HG02981 (cell line): ENCODE results near the gene ACP5.

Experiments
- ATAC-seq: cut with Tn5 transposase; IDR thresholded peaks from one replicate; pipeline ENCODE4 v1.9.1; 2021; ENCODE audit warnings: mild to moderate bottlenecking, moderate library complexity; ENCODE audit not compliant: unreplicated experiment

Gene ACP5

DNA sequence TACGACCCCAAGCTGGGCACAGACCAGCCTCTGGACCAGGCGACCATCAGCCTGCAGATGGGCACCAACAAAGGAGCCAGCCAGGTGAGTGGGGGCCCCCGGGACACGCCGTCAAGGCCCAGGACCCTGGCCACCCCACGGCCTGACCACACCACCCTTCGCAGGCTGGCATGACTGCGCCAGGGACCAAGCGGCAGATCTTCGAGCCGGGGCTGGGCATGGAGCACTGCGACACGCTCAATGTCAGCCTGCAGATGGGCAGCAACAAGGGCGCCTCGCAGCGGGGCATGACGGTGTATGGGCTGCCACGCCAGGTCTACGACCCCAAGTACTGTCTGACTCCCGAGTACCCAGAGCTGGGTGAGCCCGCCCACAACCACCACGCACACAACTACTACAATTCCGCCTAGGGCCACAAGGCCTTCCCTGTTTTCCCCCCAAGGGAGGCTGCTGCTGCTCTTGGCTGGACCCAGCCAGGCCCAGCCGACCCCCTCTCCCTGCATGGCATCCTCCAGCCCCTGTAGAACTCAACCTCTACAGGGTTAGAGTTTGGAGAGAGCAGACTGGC is 28.0 kb downstream of the ACP5 start:
- no peak for ATAC-seq

DNA sequence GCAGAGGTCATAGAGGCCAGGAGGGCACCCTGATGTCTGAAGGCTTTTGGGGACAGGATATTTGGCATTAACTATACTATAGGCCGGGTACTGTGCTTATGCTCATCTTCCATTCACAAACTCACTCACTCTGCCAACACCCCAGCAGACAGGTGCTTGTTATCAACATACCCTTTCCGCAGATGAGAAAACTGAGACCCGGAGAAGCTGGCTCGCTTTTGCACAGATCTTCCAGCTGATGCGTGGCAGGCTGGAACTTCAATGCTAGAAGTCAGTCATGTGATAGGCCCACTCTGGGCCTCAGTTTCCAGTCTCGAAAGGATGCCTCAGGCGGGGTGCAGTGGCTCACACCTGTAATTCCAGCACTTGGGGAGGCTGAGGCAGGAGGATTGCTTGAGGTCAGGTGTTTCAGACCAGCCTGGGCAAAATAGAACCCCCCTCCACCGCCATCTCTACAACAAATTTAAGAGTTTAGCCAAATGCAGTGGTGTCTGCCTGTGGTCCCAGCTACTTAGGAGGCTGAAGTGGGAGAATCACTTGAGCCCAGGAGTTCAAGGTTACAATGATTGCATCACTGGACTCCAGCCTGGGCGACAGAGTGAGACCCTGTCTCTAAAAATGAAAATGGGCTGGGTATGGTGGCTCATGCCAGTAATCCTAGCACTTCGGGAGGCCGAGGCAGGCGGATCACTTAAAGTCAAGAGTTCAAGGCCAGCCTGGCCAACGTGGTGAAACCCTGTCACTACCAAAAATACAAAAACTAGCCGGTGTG is 29.3 kb downstream of the ACP5 start:
- no peak for ATAC-seq

DNA sequence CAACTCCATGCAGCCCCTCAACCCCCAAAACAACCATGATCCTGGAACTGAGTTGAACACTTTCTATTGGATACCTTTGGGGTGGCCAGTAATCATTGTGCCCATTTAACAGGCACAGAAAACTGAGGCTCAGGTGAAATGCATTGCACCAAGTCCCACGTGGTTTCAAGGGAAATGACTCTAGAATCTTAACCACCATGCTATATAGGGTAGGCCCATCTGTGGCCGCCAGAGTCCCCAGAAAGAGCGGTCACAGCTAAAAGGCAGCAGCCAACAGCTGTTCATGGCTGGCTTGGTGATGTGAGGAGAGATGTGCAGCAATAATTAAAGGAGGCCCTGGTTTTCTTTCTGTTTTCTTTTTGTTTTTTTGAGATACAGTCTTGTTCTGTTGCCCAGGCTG is 36.2 kb downstream of the ACP5 start:
- no peak for ATAC-seq

DNA sequence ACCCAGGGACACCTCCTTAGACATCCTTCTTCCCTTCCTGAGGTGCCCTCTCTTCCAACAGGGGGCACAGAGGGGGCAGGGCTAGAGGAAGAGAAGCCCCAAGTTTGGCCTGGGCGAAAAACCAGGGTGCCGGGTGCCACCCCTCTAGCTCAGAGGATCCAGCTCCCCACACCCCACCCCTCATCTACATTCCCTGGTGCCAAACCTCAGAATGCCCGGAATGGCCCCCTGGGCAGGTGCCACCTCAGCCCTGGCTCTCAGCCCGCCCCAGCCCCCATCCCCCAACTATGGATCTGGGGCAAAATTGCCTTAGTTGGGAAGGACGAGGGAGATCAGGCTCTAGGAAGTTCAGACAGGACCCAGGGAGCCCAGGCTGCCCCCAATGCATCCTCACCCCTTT is 36.8 kb downstream of the ACP5 start:
- no peak for ATAC-seq

DNA sequence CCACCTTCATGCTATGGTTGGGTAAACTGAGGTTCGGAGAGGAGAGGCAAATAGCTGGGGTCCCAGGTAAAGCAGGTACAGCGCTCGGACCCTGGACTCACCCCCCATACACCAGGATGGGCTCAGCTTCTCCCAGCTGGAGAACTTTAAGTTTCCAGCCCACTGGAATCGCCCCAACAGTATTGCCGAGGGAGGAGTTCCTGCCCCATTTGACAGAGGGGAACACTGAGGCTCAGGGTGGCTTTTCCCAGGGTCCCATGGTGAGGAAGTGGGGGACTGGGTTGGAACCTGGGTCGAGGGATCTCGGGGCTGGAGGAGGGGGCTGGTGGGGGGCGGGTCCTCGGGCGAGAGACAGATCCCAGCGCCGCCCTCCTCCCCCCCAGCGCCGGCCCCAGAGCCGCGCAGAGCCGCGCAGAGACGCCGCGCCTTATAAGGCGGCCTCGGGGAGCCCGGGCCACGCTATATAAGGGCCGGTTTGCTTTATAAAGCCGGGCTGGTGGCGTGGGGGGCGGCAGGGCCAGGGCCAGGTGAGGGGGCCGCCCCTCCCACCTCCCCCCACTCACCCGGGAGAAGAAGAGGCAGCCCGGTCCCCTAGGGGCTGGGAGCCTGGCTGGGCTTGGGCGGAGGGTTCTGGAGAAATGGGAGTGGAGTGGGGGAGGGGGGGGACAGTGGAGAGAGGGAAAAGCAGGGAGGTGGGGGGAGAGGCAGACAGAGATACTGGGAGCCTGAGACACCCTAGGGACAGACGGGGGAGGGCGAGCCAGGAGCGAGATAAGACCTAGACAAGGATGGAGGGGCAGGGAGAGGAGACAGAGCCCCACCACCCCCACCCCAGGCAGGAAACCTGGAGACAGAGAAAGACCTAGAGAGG is 37.7 kb downstream of the ACP5 start:
- ATAC-seq = no peak

DNA sequence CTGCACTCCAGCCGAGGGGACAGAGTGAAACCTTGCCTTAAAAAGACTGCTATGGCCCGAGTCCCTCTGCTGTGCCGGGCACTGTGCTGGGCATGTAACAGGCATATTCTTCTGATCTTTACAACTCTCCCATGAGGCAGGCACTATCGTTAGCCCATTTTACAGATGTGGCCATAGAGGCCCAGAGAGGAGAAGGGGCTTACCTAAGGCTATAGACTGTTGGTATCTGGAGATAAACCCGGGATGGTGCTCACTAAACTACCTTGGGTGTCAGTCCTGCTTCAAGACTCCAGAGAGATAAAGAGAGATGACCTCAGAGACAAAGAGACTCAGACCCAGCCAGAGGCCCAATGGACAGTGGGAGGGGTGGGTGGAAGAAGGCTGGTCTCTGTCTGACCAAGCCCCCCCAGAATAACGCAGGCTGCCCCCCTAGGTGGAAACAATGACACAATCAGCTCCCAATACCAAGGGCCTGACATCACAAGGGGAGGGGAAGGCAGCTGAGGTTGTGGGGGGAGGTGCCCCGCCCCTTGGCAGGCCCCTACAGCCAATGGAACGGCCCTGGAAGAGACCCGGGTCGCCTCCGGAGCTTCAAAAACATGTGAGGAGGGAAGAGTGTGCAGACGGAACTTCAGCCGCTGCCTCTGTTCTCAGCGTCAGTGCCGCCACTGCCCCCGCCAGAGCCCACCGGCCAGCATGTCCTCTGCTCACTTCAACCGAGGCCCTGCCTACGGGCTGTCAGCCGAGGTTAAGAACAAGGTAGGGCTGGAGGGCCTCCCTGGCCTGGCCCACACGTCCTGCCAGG is 39.0 kb downstream of the ACP5 start, which contains the start of gene CNN1:
Gene CNN1, plus strand, starts transcription at position 620 of the 805 bp plus-strand sequence. Its CDS starts 77 bp downstream, at position 697.
- ATAC-seq = no peak

DNA sequence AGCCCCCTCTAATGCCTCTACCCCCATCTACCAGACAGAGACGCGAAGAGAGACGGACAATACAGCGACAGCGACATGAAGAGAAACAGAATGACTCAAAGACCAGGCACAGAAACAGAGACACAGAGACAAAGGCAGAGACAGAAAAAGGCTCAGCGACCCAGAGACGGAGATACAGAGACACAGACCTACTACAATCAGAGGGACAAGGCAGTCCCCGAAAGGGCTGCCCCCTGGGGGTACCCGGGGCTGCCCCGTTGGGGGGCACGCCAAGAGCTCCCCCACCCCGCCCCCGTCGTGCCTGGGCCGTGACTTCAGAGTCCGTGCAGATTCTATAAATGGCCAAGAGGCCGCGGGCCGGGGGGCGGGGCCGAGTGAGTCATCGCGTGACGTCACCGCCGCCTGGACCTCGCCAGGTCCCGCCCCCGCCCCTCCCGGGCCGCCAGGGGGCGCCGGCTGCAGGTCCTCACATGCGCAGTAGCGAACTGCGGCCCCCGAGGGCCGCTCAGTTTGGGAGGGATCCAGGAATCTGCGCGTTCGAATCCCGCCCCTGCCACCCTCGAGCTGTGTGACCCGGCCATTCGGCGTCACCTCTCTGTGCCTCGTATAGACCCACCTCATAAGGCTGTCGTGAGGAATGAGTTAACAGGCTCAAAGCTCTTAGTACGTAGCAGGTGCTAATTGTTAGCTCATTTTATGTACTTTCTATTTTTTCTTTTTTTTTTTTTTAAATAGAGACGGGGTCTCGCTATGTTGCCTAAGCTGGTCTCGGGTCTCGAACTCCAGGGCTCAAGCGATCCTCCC is 41.5 kb downstream of the ACP5 start:
- ATAC-seq = peak; percentile 53

DNA sequence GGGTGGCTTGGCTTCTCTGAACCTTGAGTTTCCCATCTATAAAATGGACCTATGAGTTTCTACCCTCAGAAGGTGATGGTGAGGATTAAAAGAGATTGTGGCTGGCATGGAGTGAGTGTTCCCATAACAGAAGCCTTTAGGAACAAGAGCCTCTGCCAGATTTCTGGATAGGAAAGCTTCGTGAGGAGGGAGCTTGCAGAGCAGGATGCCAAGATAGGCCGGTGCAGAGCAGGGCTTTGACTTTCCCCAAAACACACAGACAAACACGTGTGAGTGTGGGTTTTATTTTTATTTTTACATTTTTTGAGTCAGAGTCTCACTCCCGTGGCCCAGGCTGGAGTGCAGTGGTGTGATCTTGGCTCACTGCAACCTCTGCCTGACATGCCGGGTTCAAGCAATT is 42.5 kb downstream of the ACP5 start:
- no peak for ATAC-seq

DNA sequence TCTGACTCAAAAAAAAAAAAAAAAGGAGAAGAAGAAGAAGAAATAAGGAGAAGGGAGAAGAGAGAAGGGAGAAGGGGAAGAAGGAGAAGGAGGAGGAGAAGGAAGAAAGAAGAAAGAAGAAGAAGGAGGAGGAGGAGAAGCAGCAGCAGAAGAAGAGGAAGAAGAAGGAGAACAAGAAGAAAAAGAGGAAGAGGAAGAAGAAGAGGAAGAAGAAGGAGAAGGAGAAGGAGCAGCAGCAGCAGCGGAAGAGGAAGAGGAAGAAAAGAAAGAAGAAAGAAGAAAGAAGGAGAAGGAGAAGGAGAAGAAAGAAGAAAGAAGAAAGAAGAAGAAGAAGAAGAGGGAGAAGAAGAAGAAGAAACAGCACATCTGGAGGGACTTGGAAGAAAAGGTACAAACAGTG is 42.9 kb downstream of the ACP5 start:
- no peak for ATAC-seq

DNA sequence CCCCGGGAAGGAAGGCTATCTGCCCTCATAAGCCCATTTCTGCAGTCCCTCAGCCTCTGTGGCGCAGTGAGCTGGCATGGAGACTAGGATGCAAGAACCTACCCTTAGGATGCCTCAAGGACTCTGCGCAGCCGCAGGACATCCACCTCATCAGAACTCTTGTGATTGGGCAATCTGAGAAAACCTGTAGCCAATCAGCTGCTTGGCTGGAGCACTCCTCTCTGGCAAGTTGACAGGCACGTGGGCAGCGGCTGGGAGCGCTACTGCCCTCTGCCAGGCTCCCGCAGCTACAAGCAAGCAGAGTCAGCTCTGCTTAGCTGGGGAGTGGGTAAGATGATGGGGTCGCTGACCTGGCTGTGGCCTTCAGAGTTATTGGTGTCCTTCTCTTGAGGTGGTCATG is 47.0 kb downstream of the ACP5 start:
- ATAC-seq = no peak

DNA sequence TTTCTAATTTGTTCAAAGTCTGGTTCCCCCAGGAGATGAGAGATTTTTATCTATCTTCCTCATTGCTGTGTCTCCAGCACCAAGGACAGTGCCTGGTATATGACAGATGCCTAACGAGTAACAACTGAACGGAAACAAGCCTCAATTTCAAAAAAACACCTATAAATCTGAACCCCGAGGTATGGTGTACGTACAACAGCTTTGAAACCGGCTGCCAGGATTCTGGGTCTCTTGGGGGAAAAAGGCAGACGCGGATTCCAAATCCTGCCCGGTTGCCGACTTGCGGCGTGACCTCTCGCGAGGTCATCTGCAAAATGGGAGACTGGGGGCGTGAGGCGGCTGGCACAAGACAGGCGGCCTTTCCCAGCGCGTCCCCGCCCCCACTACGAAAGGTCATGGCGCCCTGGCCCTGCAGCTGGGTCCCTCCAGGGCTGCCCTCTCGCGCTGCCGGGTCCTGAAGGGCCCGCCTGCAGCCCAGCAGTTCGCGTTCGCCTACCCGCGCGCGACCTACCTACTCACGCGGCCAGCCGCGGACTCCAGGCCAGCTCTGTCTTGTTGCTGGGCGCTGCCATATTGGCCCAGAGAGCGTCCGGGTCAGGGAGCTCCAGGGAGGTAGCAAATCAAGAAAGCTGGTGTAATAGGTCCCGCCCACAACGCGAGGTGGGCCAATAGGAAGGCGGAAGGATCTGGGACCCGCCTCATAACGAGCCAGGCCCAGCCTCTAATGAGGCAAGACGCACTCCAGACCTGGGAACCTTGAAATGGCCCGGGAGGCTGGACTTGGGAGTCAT is 48.7 kb downstream of the ACP5 start, which contains the start of gene ECSIT:
Gene ECSIT, minus strand, starts transcription at position 584 of the 791 bp plus-strand sequence. CDS start 9,964 bp downstream, outside the sequence.
- ATAC-seq = peak; percentile 91
